ENCODE measurements around the gene MRPS18A. TPM values are rescaled to one million over a fixed set of nuclear protein-coding genes. Genes with fewer than 3 reads are reported as not detected.

The MRPS18A gene
- total RNA-seq, 1 experiment from 2014 or later = 54.8 TPM

DNA sequence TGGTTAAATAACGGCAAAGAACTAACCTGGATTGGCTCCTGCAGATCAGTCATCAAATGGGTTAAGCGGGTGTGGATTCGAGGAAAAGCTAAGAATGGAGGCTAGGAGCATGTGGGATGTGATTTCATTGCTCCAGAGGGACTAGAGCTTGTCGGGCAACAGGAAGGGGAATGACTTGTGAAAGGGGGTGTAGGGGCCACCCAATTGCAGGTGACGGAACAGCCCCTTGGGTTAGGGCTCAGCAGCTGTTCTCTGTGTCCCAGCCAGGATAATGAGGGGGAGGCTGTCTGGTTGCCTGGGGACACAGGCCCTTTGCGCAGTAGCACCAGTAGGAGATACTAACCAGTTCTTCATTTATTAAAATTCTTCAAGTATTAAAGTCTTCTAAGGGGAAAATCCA is 25.0 kb upstream of the MRPS18A start:
- intact Hi-C loops (cut with micrococcal nuclease; ENCODE audit: unreplicated experiment) = no loop called here
- POLR2A ChIA-PET (ENCODE audit: unreplicated experiment) = no interaction called here
- no peak overlapping the region for H2AFZ ChIP-seq
- no peaks in the 10 kb centered on the region for H3K9me2 ChIP-seq (ENCODE audit: insufficient read depth)
- H3F3A ChIP-seq (ENCODE audit: insufficient read depth, low read depth) = peaks cover 15% of the 10 kb centered on the region
- CTCF ChIA-PET = no interaction called here
- H3K9me3 ChIP-seq (ENCODE audit: insufficient read depth, low read depth) = no peaks in the 10 kb centered on the region
- H3K4me1 ChIP-seq (replicated peaks; ENCODE audit: insufficient read depth) = peaks cover 17% of the 10 kb centered on the region
- TF ChIP-seq EZH2 (IDR thresholded peaks at IDR 0.05; ENCODE audit: low read depth) = no peak
- TF ChIP-seq, protein P1, sequence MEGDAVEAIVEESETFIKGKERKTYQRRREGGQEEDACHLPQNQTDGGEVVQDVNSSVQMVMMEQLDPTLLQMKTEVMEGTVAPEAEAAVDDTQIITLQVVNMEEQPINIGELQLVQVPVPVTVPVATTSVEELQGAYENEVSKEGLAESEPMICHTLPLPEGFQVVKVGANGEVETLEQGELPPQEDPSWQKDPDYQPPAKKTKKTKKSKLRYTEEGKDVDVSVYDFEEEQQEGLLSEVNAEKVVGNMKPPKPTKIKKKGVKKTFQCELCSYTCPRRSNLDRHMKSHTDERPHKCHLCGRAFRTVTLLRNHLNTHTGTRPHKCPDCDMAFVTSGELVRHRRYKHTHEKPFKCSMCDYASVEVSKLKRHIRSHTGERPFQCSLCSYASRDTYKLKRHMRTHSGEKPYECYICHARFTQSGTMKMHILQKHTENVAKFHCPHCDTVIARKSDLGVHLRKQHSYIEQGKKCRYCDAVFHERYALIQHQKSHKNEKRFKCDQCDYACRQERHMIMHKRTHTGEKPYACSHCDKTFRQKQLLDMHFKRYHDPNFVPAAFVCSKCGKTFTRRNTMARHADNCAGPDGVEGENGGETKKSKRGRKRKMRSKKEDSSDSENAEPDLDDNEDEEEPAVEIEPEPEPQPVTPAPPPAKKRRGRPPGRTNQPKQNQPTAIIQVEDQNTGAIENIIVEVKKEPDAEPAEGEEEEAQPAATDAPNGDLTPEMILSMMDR (conservative IDR thresholded peaks at IDR 0.05) = no peak
- H3K27me3 ChIP-seq (ENCODE audit: insufficient read depth, low read depth) = no peaks in the 10 kb centered on the region
- H3K4me3 ChIP-seq = no peak overlapping the region
- H4K20me1 ChIP-seq (ENCODE audit: insufficient read depth) = no peaks in the 10 kb centered on the region
- no peak overlapping the region for H3K27ac ChIP-seq
- H3K36me3 ChIP-seq (ENCODE audit: low read depth) = no peaks in the 10 kb centered on the region
- BruUV-seq (replicated peaks) = no TSS peak
- H3K79me2 ChIP-seq (ENCODE audit: low read depth) = no peaks in the 10 kb centered on the region
- DNase-seq = no peak
- H3K4me2 ChIP-seq = no peak overlapping the region

DNA sequence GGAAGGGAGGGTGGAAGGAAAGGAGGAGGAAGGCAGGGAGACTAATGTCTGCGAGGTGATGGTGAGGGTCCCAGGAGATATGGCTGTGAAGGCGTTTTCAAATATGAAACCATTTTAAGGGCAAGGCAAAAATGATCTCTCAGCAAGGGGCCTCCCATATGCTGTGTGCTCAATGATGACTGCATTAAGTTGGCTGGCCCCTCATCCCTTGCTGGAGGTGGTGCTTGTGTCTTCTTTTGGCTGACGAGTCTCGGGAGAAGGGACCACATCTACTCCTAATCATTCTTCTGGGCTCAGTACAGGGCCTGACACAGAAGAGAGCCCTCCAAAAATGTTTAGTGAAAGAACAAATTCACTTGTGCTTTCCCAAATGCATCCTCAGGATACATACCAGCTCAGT is 23.0 kb upstream of the MRPS18A start:
- no peak overlapping the region for H2AFZ ChIP-seq
- no peaks in the 10 kb centered on the region for H3K27me3 ChIP-seq (ENCODE audit: insufficient read depth, low read depth)
- ChIA-PET CTCF (no interaction called here), POLR2A (ENCODE audit: unreplicated experiment) (no interaction called here)
- H3K4me1 ChIP-seq (replicated peaks; ENCODE audit: insufficient read depth) = peaks cover 25% of the 10 kb centered on the region
- H3K27ac ChIP-seq = no peak overlapping the region
- no peak overlapping the region for H3K4me3 ChIP-seq
- H3K9me3 ChIP-seq (ENCODE audit: insufficient read depth, low read depth) = no peaks in the 10 kb centered on the region
- H4K20me1 ChIP-seq (ENCODE audit: insufficient read depth) = no peaks in the 10 kb centered on the region
- H3K9me2 ChIP-seq (ENCODE audit: insufficient read depth) = no peaks in the 10 kb centered on the region
- no peaks in the 10 kb centered on the region for H3K79me2 ChIP-seq (ENCODE audit: low read depth)
- no peaks in the 10 kb centered on the region for H3K36me3 ChIP-seq (ENCODE audit: low read depth)
- no TSS peak for BruUV-seq (replicated peaks)
- H3F3A ChIP-seq (ENCODE audit: insufficient read depth, low read depth) = peaks cover 15% of the 10 kb centered on the region
- intact Hi-C loops (cut with micrococcal nuclease; ENCODE audit: unreplicated experiment) = no loop called here
- no peak for TF ChIP-seq EZH2 (IDR thresholded peaks at IDR 0.05; ENCODE audit: low read depth)
- TF ChIP-seq, protein P1 (conservative IDR thresholded peaks at IDR 0.05) = no peak
- no peak for DNase-seq
- H3K4me2 ChIP-seq = no peak overlapping the region

DNA sequence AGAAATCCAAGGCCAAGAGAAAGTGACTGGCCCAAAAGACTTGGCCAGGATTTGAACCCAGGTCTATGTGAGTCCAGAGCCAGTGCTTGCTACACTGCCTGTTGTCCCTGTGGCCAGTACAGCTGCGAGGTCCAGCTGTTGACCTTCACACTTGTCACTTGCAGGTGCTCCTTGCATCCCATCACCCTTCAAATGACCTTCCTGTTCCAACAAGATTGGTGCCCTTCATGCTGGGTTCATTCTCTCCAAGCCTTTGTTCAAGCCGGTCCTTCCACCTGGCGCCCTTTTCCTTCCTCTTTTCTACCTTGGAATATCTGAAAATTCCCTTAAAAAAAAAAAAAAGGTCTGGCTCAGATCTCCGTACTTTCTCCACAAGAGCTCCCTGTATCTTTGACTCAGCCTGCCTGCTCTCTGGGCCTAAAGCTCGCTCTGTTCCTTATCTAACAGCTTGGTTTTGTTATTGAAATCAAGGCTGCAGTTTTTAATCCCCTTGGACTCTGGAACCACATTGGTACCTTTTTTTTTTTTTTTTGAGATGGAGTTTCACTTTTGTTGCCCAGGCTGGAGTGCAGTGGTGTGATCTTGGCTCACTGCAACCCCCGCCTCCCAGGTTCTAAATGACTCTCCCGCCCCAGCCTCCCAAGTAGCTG is 22.2 kb upstream of the MRPS18A start:
- Histone ChIP-seq H2AFZ (no peak overlapping the region), H4K20me1 (ENCODE audit: insufficient read depth) (no peaks in the 10 kb centered on the region), H3K4me1 (replicated peaks; ENCODE audit: insufficient read depth) (peaks cover 33% of the 10 kb centered on the region), H3K27ac (peak overlapping the region; percentile 31), H3K79me2 (ENCODE audit: low read depth) (no peaks in the 10 kb centered on the region), H3K9me2 (ENCODE audit: insufficient read depth) (no peaks in the 10 kb centered on the region), H3K9me3 (ENCODE audit: insufficient read depth, low read depth) (no peaks in the 10 kb centered on the region), H3F3A (ENCODE audit: insufficient read depth, low read depth) (peaks cover 22% of the 10 kb centered on the region), H3K4me3 (no peak overlapping the region), H3K36me3 (ENCODE audit: low read depth) (no peaks in the 10 kb centered on the region), H3K27me3 (ENCODE audit: insufficient read depth, low read depth) (no peaks in the 10 kb centered on the region), H3K4me2 (peak overlapping the region; percentile 50)
- no peak for TF ChIP-seq EZH2 (IDR thresholded peaks at IDR 0.05; ENCODE audit: low read depth)
- TF ChIP-seq, protein P1 (conservative IDR thresholded peaks at IDR 0.05) = no peak
- ChIA-PET CTCF (interaction anchor here (0.7 kb wide), 1 partner anchor 21 kb away, joined by 4 read pairs; no protein-coding TSS in a partner anchor), POLR2A (ENCODE audit: unreplicated experiment) (interaction anchor here (0.6 kb wide), 1 partner anchor 28 kb away, joined by 3 read pairs; no protein-coding TSS in a partner anchor)
- BruUV-seq (replicated peaks) = no TSS peak
- DNase-seq = no peak
- intact Hi-C loops (cut with micrococcal nuclease; ENCODE audit: unreplicated experiment) = no loop called here

Data from PC-9 (cell line).